HEK293T (cell line): ENCODE data around the gene HDAC8.

ENCODE experiments used
- ARNT ChIP-seq: fragments of 450-650 bp; IDR thresholded peaks from 2 replicates; pipeline ENCODE4 v1.6.1; 2017; ENCODE audit warnings: mild to moderate bottlenecking
- BHLHE40 ChIP-seq: fragments of 450-650 bp; IDR thresholded peaks from 2 replicates; pipeline ENCODE4 v1.6.1; 2016; ENCODE audit warnings: mild to moderate bottlenecking, moderate library complexity, borderline replicate concordance
- ELF4 ChIP-seq: fragments of 450-650 bp; IDR thresholded peaks from 2 replicates; pipeline ENCODE4 v1.6.1; 2017; ENCODE audit warnings: antibody characterized with exemption
- FOXA1 ChIP-seq: fragments of 450-650 bp; IDR thresholded peaks from 2 replicates; pipeline ENCODE4 v1.6.1; 2016; ENCODE audit warnings: mild to moderate bottlenecking
- FOXK2 ChIP-seq: fragments of 450-650 bp; IDR thresholded peaks from 2 replicates; pipeline ENCODE4 v1.6.1; 2016; ENCODE audit warnings: mild to moderate bottlenecking
- FOXM1 ChIP-seq: fragments of 450-650 bp; IDR thresholded peaks from 2 replicates; pipeline ENCODE4 v1.6.1; 2017; ENCODE audit warnings: mild to moderate bottlenecking, borderline replicate concordance
- HDGF ChIP-seq: fragments of 450-650 bp; IDR thresholded peaks from 2 replicates; pipeline ENCODE4 v1.6.1; 2017; ENCODE audit warnings: antibody characterized with exemption, borderline replicate concordance
- L3MBTL2 ChIP-seq: fragments of 450-650 bp; conservative IDR thresholded peaks from 2 replicates; pipeline ENCODE4 v1.6.1; 2016; ENCODE audit warnings: mild to moderate bottlenecking
- LEF1 ChIP-seq: fragments of 450-650 bp; IDR thresholded peaks from 2 replicates; pipeline ENCODE4 v1.6.1; 2017; ENCODE audit warnings: mild to moderate bottlenecking, borderline replicate concordance
- NFRKB ChIP-seq: fragments of 450-650 bp; IDR thresholded peaks from 2 replicates; pipeline ENCODE4 v1.6.1; 2016; ENCODE audit warnings: mild to moderate bottlenecking, moderate library complexity
- SP1 ChIP-seq: fragments of 450-650 bp; IDR thresholded peaks from 2 replicates; pipeline ENCODE4 v1.6.1; 2017
- SUZ12 ChIP-seq: fragments of 450-650 bp; IDR thresholded peaks from 2 replicates; pipeline ENCODE4 v1.6.1; 2016; ENCODE audit warnings: mild to moderate bottlenecking
- TARDBP ChIP-seq: fragments of 450-650 bp; IDR thresholded peaks from 2 replicates; pipeline ENCODE4 v1.6.1; 2016
- TF ChIP-seq, protein P1 (sequence below): fragments of 450-650 bp; IDR thresholded peaks from 2 replicates; pipeline ENCODE4 v1.6.1; 2016

DNA sequence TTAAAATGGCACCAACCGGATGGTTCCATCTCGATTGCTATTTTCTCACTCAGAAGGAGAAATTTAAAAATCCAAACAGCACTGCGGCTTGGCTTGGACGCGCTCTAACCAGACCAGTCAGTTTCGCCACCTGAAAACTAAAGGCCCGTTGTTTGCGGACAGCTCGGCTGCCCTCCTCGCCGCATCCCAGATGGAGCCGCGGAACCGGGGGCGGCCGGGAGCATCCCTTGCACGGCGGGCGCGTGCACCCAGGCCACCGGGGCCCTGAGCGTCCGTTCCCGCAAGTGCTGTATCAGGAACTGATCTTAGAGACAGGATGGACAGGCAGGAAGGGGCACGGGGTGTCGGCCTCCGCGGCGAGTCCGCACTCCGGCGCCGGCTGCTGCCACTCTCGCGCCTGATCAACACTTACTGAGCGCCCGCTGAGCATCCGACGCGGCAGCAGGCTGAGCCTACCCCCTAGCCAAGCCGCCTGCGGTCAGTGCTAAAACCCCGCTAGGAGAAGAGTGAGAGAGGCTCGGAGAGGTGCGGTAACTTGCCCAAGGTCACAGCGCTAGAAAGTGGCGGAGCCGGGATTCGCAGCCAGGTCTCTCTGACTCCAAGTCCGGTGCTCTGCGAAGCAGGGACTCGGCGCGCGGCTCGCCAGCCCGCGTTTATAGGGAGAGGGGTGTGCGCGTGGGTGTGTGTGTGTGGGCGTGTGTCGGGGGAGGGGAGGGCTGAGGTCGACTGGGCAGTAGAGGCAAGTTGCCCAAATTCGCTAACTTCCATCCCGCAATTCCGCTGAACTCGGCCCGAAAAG lies 267.2 kb downstream of the HDAC8 start, which contains the start of gene CITED1:
- TF ChIP-seq, protein P1, sequence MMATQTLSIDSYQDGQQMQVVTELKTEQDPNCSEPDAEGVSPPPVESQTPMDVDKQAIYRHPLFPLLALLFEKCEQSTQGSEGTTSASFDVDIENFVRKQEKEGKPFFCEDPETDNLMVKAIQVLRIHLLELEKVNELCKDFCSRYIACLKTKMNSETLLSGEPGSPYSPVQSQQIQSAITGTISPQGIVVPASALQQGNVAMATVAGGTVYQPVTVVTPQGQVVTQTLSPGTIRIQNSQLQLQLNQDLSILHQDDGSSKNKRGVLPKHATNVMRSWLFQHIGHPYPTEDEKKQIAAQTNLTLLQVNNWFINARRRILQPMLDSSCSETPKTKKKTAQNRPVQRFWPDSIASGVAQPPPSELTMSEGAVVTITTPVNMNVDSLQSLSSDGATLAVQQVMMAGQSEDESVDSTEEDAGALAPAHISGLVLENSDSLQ, result no peak
- TF ChIP-seq L3MBTL2, result no peak
- no peak for TF ChIP-seq TARDBP
- no peak for TF ChIP-seq ARNT
- TF ChIP-seq SP1, result no peak
- no peak for TF ChIP-seq FOXM1
- TF ChIP-seq FOXK2, result no peak
- TF ChIP-seq FOXA1, result no peak
- no peak for TF ChIP-seq HDGF
- no peak for TF ChIP-seq LEF1
- no peak for TF ChIP-seq ELF4
- TF ChIP-seq NFRKB, result no peak
- no peak for TF ChIP-seq BHLHE40
- no peak for TF ChIP-seq SUZ12
